ENCODE data around the gene COX19. TPM values are rescaled to one million over a fixed set of nuclear protein-coding genes. Genes with fewer than 3 reads are reported as not detected.
"Not testable (repeated sequence)": the region's sequence is repeated elsewhere in the genome, so short reads cannot be mapped to it uniquely, and the experiment has no call there.

Gene COX19
- total RNA-seq, 3 donors from 2014 or later: 14.9 to 20.9 (median 15.8) TPM

DNA sequence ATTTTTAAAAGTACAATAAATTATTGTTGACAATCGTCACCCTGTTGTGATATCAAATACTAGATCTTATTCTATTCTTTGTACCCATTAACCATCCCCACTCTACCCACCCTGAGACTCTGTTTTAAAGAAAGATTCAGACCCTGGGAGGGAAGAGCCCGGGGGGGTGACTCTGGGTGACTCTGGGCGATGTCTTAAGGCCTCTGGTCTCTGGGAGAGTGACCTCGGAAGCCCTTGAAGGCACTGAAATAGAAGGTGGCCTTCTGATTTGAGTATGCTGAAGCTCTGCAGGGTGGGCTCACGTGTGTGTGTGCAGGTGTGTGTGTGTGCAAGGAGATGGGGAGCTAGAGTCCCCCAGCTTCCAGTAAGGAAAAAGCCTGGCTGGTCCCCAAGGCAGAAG lies 30.6 kb downstream of the COX19 start:
- ATAC-seq (no peak), DNase-seq (no peak)
- no peaks in the 10 kb centered on the region for H3K9me3 ChIP-seq
- TF ChIP-seq CTCF (IDR thresholded peaks at IDR 0.05): no peak
- intact Hi-C loops (cut with DNase I, micrococcal nuclease): no loop called here
- no peak overlapping the region for H3K4me3 ChIP-seq
- no peaks in the 10 kb centered on the region for H3K36me3 ChIP-seq (ENCODE audit: low read depth)
- H3K4me1 ChIP-seq (ENCODE audit: low read depth): peaks cover 8% of the 10 kb centered on the region

DNA sequence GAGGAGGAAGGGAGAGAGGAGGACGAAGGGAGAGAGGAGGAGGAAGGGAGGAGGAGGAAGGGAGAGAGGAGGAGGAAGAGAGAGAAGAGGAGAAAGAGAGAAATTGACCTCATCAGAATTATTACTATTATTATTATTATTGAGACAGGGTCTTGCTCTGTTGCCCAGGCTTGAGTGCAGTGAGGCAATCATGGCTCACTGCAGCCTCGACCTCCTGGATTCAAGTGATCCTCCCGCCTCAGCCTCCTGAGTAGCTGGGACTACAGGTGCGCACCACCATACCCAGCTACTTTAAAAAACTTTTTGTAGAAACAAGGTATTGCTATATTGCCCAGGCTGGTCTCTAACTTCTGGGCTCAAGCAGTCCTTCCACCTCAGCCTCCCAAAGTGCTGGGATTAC lies 31.6 kb downstream of the COX19 start:
- ATAC-seq; intact Hi-C loops (cut with DNase I, micrococcal nuclease); H3K36me3 ChIP-seq (ENCODE audit: low read depth); H3K9me3 ChIP-seq; H3K4me3 ChIP-seq; H3K4me1 ChIP-seq (ENCODE audit: low read depth): not testable (repeated sequence)
- DNase-seq: peak in 2 of 3 donors; percentile 5 to 13

- H3K9me3 ChIP-seq: no peaks in the 10 kb centered on the region
- H3K4me1 ChIP-seq (ENCODE audit: low read depth): no peaks in the 10 kb centered on the region
- H3K4me3 ChIP-seq: no peak overlapping the region
- no peak for DNase-seq
- TF ChIP-seq CTCF (IDR thresholded peaks at IDR 0.05): no peak
- H3K36me3 ChIP-seq (ENCODE audit: low read depth): no peaks in the 10 kb centered on the region
- ATAC-seq: no peak
- intact Hi-C loops (cut with DNase I, micrococcal nuclease): no loop called here
Observed at GRCh38 chr7:940599-941408, 34.5 kb downstream of the COX19 start.

DNA sequence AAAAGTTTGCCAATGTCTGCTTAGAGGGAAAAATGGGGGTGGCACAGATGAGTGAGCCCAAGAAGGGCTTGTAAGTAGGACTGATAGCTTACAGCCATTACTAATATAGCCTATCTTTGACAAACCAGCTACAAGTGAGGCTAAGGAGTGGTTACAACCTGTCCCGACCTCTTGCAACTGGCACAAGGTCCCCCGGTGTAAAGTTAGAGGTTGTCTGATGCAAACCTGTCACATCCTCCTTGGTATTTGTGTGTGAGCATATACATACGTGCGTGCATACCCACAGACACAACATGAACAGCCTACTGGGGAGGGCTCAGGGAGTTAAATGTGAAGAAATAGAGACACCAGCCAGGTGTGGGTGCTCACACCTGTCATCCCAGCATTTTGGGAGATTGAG lies 35.5 kb downstream of the COX19 start:
- TF ChIP-seq CTCF (IDR thresholded peaks at IDR 0.05): no peak
- peak in 1 of 3 donors; percentile 8 for DNase-seq
- no peak for ATAC-seq
- intact Hi-C loops (cut with DNase I, micrococcal nuclease): no loop called here
- H3K9me3 ChIP-seq: no peaks in the 10 kb centered on the region
- no peaks in the 10 kb centered on the region for H3K36me3 ChIP-seq (ENCODE audit: low read depth)
- H3K4me3 ChIP-seq: no peak overlapping the region
- H3K4me1 ChIP-seq (ENCODE audit: low read depth): no peaks in the 10 kb centered on the region

GRCh38 chr7:938546-939185 lies 36.7 kb downstream of the COX19 start:
- Histone ChIP-seq H3K9me3 (no peaks in the 10 kb centered on the region), H3K4me1 (ENCODE audit: low read depth) (no peaks in the 10 kb centered on the region), H3K4me3 (no peak overlapping the region), H3K36me3 (ENCODE audit: low read depth) (no peaks in the 10 kb centered on the region)
- no peak for TF ChIP-seq CTCF (IDR thresholded peaks at IDR 0.05)
- ATAC-seq (no peak), DNase-seq (peak in 2 of 3 donors; percentile 21 to 38)
- intact Hi-C loops (cut with DNase I, micrococcal nuclease): no loop called here

DNA sequence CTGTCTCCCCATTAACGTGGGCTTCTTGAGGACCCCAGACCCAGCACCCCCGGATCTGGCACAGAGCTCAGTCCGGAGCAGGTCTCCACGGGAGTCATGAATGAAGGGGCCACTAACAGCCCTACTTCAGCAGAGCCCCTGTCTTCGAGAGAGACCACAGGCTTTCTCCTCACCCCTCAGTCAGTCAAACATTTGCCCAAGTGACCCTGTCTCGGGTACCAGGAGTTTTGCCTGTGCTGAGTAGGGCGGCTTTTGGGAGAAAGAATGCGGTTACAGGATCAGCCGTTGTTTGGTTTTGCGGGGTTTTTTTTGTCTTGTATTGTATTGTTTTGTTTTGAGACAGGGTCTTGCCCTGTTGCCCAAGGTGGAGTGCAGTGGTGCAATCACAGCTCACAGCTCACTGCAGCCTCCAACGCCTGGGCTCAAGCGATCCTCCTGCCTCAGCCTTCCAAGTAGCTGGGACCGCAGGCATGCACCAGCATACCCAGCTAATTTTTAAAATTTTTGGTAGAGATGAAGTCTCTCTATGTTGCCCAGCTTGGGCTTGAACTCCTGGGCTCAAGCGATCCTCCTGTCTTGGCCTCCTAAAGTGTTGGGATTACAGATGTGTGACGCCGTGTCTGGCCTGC lies 37.4 kb downstream of the COX19 start:
- no peak for ATAC-seq
- peak in 2 of 3 donors; percentile 20 to 37 for DNase-seq
- no peaks in the 10 kb centered on the region for H3K9me3 ChIP-seq
- intact Hi-C loops (cut with DNase I, micrococcal nuclease): no loop called here
- H3K4me3 ChIP-seq: no peak overlapping the region
- H3K4me1 ChIP-seq (ENCODE audit: low read depth): no peaks in the 10 kb centered on the region
- H3K36me3 ChIP-seq (ENCODE audit: low read depth): no peaks in the 10 kb centered on the region
- no peak for TF ChIP-seq CTCF (IDR thresholded peaks at IDR 0.05)

All from mucosa of descending colon (tissue), 3 donors.